CD4-positive, alpha-beta T cell treated with Interleukin-21 for 1 hour (primary cell): ENCODE data around the gene COX10.
"Not testable (repeated sequence)": the region's sequence is repeated elsewhere in the genome, so short reads cannot be mapped to it uniquely, and the experiment has no call there.

ENCODE experiments used
- DNase-seq: peaks from one replicate; pipeline ENCODE4 v3.0.0-alpha.2; 2020

Gene COX10

GRCh38 chr17:14186443-14186842, 117.1 kb downstream of the COX10 start:
- DNase-seq: not testable (repeated sequence)

DNA sequence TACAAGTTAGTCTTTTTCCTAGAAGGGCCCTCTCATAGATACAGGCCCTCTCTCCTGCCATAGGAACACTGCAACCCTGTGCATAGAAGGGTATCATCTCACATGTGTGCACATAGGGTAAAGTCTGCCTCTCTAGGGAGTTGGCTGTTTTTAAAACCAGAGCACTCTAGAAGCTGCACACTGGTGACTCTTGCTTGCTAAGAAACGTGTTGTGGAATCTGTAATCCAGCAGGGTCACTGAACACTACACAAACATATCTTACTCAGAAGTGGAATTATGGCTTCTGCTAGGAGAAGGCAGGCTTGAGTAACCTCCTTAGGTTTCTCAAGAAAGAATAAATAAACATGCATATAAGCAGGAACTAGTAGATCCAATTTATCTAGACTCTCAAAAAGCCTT, 121.5 kb downstream of the COX10 start:
- not testable (repeated sequence) for DNase-seq

GRCh38 chr17:14191469-14191868, 122.2 kb downstream of the COX10 start:
- DNase-seq: not testable (repeated sequence)

DNA sequence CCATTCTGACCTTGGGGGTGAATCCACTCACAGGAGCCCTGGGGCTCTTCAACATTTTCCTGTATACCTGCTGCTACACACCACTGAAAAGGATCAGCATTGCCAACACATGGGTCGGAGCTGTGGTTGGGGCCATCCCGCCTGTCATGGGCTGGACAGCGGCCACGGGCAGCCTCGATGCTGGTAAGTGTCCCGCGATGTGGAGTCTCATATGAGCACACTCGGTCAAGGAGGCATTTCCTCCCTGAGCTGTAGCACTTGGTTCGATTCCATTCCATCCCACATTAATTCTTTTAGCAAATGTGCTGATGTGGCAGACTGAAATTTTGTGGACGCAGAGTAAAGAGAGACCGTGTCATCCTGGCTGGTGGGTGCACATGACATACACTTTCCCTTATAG, 122.7 kb downstream of the COX10 start:
- DNase-seq: not testable (repeated sequence)

DNA sequence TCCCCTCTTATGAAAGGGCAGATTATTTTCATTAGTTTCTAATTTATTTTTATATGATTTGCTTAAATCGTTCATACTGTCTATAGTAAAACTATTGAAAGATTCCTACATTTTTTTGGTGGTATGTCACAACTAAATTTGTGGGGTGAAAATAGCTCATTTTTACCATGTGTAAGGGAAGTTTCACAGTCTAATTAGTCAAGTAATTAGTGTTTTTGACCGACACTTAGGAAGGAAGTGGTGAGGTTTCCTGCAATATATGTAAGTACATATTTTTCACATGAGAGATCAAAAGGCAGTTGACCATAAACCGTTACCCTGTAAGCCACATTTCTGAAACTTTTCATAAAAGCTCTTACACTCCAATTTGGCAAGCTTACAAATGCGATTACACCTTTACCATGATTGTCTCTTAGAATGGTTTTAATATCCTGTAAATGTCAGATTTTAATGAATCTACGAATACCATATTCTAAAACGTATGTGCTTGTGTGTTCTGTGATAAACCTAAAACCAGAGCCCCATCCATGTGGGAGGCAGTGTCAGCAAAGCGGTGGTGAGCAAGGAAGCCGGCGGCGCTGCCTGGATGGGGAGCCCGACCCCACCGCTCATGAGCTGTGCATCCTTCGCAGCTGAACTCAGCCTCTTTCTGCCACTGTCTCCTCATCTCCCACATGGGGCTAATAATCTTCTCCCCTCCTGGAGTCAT, 123.5 kb downstream of the COX10 start:
- peak; percentile 34 for DNase-seq

- peak; percentile 36 for DNase-seq
Observed at GRCh38 chr17:14196377-14196997, 127.2 kb downstream of the COX10 start.

DNA sequence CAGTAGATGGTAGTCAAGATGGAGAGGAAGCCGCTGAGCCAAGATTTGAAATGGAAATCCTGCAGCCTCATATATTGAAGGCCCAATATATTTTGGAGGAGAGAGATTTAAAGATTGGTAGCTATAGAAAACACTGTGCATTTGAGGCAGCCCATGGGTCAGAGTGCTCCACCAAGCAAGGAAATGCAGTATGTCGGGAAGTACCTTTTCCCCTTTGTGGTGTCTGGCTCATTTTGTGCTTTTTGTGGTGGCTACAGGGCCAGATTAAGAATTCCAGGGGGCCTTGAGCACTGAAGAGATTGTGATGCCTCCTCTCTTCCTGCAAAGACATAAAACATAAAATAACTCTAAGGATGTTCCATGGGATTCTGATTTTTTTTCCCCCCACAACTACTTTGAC, 127.8 kb downstream of the COX10 start:
- peak; percentile 5 for DNase-seq

DNA sequence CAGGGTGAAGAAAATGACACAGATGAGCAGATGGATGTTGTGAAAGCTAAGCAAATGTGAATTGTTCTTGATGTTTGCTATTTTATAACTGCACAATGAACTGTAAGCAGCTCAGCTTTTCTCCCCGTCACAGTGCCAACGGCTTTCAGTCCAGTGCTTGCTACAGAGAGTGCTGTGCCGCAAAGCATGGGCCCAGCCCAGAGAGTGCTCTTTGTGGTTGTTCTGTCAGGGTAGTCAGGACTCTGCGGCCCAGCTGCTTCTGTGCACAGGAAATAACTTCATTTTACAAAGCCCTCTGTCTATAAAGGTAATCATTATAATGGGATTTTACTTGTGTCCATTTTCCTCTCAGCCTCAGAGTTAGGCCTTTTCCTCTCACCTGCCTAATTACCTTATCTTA, 128.3 kb downstream of the COX10 start:
- DNase-seq: peak; percentile 57

DNA sequence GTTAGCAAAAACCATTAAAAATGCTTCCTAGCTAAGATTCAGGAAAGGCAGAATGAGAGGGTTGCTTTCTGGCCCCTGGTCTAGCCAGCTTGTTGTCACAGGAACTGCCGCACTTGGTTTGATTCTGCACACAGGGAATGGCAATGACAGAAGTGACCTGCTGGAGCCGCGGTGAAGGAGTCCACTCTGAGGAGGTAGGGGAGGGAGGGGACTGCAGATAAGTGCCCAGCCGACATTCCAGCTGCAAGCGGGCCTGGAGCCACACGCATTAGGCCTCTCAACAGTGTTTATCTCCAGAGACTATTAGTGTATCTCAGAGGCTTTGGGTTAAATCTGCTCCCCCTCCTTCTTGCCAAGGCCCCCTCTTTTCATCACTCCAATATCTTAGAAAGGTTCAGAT, 128.7 kb downstream of the COX10 start:
- DNase-seq: no peak

GRCh38 chr17:14198575-14198974, 129.3 kb downstream of the COX10 start:
- no peak for DNase-seq

GRCh38 chr17:14199601-14200000, 130.3 kb downstream of the COX10 start:
- DNase-seq: no peak

DNA sequence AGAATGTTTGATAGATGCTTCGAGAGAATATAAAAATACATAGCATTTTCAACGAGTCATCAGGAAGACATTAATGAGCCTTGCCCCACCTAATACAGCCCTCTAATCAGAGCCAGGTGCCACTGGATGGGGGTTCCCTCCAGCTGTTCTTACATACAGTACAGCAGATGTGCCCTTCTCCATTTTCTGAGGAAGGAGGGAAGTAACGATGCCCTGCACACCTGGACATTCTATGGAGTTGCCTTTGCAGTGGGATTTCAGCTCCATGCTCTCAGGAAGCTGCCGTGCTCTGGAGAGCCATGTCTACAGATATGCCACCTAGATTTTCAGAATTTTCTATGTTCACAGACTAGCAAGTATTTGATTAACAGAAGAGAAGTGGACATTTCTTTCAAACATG, 131.1 kb downstream of the COX10 start:
- no peak for DNase-seq

- DNase-seq: peak; percentile 70
Observed at GRCh38 chr17:14201021-14201987, 132.0 kb downstream of the COX10 start.

DNA sequence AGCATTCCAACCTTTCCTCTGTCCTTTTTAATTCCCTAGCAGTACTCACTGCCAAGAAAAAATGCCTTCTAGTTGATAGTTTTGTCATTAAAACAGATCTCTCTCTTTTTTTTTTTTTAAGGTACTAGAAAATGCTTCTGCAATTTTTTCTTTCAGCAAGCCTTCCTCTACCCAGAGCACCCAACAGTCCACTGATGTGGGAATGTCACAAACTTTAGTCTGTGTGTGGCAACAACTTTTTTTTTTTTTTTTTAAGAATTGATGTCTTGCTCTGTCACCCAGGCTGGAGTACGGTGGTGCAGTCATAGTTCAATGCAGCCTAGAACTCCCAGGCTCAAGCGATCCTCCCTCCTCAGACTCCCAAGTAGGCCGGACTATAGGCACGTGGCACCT, 132.7 kb downstream of the COX10 start:
- DNase-seq: no peak

GRCh38 chr17:14202388-14203166, 133.3 kb downstream of the COX10 start:
- DNase-seq: no peak

GRCh38 chr17:14203388-14203787, 134.1 kb downstream of the COX10 start:
- peak; percentile 57 for DNase-seq

DNA sequence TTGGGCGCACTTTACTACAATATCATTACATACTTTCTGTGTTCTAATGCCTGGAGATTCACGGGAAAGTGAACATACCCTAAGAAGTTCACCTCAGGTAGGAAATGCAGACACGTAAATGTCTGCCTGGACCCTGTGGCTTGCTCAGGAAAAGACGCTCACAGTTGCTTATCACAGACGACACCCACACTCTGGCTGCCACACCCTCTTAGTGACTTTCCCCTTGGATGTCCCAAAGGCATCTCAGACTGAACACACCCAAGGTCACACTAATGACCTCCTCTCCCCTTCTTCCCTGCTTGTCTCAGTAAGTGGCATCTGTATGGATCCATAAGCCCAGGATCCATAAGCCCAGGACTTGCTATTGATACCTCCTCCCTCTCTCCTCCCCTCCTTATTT, 134.8 kb downstream of the COX10 start:
- DNase-seq: no peak

- DNase-seq: no peak
Observed at GRCh38 chr17:14204546-14204945, 135.2 kb downstream of the COX10 start.

DNA sequence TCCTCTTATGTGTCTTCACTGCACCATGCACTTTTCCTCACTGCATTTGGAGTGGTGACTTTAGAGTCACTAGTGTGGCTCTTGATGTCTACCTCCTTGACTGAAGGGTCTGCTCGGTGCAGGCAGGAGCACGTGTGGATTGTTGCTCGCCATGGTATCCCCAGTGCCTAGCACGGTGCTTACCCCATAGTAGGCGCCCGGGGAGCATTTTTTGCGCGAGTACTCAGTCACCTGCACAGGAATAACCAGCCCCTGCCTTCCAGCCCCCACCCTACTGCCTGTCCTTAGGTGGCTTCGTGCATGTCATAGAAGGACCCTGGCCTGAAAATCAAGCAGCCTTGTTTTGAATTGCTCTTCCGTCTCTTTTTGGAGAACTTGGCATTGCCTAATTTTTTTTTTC, 136.1 kb downstream of the COX10 start:
- no peak for DNase-seq

GRCh38 chr17:14205992-14206461, 136.7 kb downstream of the COX10 start:
- DNase-seq: peak; percentile 72

- no peak for DNase-seq
Observed at GRCh38 chr17:14206891-14207290, 137.6 kb downstream of the COX10 start.

GRCh38 chr17:14207791-14208190, 138.5 kb downstream of the COX10 start:
- DNase-seq: no peak

DNA sequence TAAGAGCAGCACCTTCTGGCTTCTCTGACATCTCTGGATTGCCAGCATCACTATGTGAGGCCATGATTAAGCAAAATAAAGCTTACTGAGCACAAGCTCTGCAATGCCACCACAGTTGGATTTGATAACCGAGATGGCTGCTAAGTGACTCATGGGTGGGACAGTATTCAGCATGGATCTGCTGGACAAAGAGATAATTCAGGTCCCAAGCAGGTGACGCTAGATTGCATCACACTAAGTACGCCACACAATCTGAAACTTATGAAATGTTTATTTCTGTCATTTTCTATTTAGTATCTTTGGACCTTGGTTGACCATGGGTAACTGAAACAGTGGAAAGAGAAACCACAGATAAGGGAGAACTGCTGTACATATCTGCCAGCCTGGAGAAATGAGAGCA, 139.9 kb downstream of the COX10 start:
- DNase-seq: no peak
